Fibroblast of the conjunctiva (primary cell): ENCODE measurements around the gene ZNF300.
"Not testable (repeated sequence)": the region's sequence is repeated elsewhere in the genome, so short reads cannot be mapped to it uniquely, and the experiment has no call there.

Source experiments
- DNase-seq: peaks from one replicate; pipeline ENCODE4 v3.0.0-alpha.2; 2010; ENCODE audit warnings: low read depth

ZNF300 gene

GRCh38 chr5:150845185-150845859, 59.5 kb downstream of the ZNF300 start:
- not testable (repeated sequence) for DNase-seq
